Stomach smooth muscle (tissue), 2 donors: ENCODE measurements around the gene PDE9A.

Experiments
- H3K27ac ChIP-seq: one replicate; pipeline ENCODE4 v1.7.0; 2013; ENCODE audit warnings: mild to moderate bottlenecking, low read length, inconsistent platforms
- H3K27me3 ChIP-seq, 2 donors: one replicate each; pipeline ENCODE4 v1.7.0; 2013; ENCODE audit warnings: low read length in 2 of 2; ENCODE audit not compliant: insufficient read depth in 2 of 2, control insufficient read depth in 1 of 2
- H3K36me3 ChIP-seq, 2 donors: one replicate each; pipeline ENCODE4 v1.7.0; 2013; ENCODE audit warnings: low read length in 2 of 2; ENCODE audit not compliant: control insufficient read depth in 2 of 2, insufficient read depth in 2 of 2
- H3K4me1 ChIP-seq: one replicate; pipeline ENCODE4 v1.7.0; 2013; ENCODE audit warnings: low read length; ENCODE audit not compliant: control insufficient read depth, insufficient read depth
- H3K4me3 ChIP-seq, 2 donors: one replicate each; pipeline ENCODE4 v1.7.0; 2013; ENCODE audit warnings: low read length in 2 of 2
- H3K9ac ChIP-seq, 2 donors: one replicate each; pipeline ENCODE4 v1.7.0; 2013; ENCODE audit warnings: low read length in 2 of 2, mild to moderate bottlenecking in 1 of 2
- H3K9me3 ChIP-seq, 2 donors: one replicate each; pipeline ENCODE4 v1.7.0; 2013; ENCODE audit warnings: low read length in 2 of 2; ENCODE audit not compliant: control insufficient read depth in 2 of 2
- donor health status: healthy.
- donor health status: Pancreatic carcinoma.

PDE9A gene

DNA sequence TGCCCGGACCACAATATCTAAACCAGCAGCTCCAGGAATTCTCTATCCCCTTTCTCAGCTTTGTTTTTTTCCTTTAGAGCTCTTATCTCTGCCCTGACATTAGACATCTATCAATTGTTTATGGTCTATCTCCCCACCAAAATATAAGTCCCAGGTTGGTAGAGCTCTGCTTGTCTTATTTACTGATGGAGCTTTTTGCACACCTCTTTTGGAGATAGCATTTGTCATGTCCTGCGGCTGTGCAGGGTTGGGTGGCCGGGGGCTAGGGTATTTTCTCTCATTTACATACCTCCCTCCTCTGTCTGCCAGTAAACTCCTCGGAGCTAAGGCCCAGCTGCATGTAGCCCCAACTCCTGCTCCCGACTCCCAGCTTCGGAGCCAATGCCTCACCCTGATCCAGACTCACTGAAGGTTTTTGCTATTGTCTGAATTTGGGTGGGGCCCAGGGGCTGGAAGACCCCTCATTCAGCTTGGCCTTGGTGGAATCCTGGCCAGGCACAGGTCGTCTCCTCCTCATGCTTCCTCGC, 11.1 kb upstream of the PDE9A start:
- Histone ChIP-seq H3K9ac (no peak overlapping the region), H3K4me3 (no peak overlapping the region), H3K9me3 (no peaks in the 10 kb centered on the region), H3K27ac (no peak overlapping the region), H3K27me3 (no peaks in the 10 kb centered on the region), H3K4me1 (peaks cover 15% of the 10 kb centered on the region), H3K36me3 (no peaks in the 10 kb centered on the region)

DNA sequence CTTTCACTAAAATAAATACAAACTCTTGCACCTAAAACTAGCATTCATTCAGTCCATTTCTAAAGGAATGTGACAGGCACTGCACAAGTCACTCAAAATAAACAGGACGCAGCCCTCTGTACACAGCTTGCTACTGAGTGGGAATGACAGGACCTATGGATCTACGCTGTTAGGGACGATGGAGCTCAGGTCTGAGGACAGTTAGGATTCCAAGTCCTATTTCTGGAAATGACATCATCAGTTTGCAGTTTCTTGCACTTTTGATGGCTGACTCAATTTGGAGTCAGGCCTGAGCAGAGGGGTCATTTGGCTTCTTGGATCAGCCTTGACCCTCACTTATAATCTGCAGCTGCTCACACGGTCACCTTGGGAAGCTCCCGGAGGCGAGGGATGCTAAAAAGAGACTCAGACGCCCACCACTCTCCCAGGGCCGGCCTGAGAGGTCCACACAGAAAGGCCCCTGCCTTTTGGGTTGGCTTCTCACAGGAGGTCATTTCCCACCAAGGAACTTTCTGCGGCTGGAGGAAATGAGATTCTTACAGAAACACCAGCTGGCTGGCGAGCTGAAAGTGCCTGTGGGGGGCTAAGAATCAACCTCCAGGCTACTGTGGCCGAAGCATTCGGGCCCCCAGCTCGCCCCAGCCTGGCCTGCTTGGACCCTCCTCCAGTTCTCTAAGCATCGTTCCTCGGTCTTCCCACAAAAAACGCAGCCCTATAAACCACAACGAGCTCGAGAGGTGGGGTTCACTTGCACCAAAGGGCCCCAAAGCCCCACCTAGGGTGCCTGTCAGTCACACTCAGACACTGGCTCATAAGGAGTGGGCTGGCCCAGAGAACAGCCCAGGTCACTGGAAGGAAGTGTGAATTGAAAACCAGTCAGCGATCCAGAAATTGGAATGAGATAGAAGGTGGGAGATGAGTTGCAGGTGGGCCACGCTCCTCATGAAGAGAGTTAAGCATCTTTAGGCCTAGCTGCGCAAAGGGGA, 8.9 kb upstream of the PDE9A start:
- H3K9ac ChIP-seq: no peak overlapping the region
- H3K9me3 ChIP-seq: no peaks in the 10 kb centered on the region
- H3K27ac ChIP-seq: no peak overlapping the region
- no peaks in the 10 kb centered on the region for H3K36me3 ChIP-seq
- no peak overlapping the region for H3K4me3 ChIP-seq
- H3K27me3 ChIP-seq: no peaks in the 10 kb centered on the region
- peaks cover 15% of the 10 kb centered on the region for H3K4me1 ChIP-seq

DNA sequence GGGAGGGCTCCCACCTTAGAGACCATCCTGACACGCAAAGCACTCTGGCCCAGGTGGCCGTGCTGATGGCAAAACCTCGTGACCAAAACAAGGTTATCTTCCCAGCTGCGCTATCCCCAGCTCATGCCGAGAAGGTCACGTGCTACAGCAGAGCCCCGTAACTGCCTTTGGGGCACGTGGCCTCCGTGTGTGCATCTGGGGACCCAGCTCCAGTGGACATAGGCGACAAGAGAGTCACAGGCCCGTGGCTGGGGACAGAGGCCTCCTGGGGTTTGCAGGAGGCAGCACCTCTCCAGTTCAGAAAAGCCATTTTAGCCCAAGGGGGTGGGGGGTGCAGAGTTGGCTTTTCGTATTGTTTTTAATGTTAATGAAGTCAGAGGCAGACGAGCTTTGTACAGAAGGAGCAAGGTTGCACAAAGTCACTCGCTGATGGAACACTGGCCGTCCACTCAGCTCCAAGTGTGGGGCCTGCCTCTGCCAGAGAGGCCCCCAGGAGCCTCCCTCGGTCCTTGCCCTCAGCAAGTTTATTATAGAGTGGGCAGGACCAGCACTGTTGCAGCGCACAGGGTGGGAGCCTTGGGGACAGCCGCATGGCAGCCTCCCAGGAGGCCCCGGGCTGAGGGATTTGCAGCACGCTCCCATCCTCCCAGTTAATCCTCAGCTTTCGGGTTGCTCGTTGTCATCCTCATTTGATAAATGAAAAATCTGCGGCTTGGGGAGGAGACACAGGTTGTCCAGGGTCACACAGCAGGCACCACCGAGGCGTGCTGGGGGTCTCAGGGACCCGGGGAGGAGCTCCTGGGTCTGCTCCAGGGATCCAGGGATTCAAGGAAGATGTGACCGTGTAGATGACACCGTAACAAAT, 8.0 kb upstream of the PDE9A start:
- H3K27me3 ChIP-seq: no peaks in the 10 kb centered on the region
- no peaks in the 10 kb centered on the region for H3K36me3 ChIP-seq
- H3K27ac ChIP-seq: no peak overlapping the region

DNA sequence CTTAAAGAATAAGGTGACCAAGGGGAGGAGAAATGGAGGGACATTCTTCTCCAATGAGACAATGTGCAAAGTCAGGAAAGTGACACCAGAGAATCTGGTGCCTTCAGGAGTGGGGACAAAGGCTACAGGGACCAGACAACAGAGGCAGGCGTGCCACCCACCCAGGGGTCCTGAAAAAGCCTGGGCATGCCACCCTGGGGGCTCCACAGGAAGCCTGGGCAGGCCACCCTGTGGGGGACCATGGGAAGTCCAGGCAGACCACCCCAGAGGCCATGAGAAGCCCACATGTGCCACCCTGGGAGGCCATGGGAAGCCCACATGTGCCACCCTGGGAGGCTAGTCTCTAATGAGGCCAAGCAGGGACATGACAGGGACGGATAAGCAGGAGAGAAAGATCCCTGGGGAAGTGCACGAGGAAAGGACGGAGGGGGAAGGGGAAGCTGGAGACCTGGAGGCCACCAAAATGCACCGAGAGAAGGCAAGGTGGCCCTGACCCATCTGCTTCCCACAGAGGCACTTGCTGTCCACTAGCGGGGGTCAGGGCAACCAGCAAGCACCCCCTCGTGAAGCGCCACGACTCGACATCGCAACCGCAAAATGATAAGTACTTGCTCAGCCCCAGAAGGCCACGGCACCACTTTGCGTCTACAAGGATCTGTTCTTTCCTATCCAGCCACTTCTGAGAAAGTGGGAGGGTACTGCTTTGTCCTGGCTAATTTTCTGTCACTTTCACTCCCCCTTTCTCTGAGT, 7.2 kb upstream of the PDE9A start:
- Histone ChIP-seq H3K9me3 (no peaks in the 10 kb centered on the region), H3K27ac (no peak overlapping the region), H3K4me1 (peaks cover 14% of the 10 kb centered on the region), H3K9ac (no peak overlapping the region), H3K27me3 (no peaks in the 10 kb centered on the region), H3K36me3 (no peaks in the 10 kb centered on the region), H3K4me3 (no peak overlapping the region)

More for the DNA sequence above, 8.0 kb upstream of the PDE9A start:
- H3K4me1 ChIP-seq: peaks cover 15% of the 10 kb centered on the region
- H3K9me3 ChIP-seq: no peaks in the 10 kb centered on the region
- no peak overlapping the region for H3K4me3 ChIP-seq
- no peak overlapping the region for H3K9ac ChIP-seq

DNA sequence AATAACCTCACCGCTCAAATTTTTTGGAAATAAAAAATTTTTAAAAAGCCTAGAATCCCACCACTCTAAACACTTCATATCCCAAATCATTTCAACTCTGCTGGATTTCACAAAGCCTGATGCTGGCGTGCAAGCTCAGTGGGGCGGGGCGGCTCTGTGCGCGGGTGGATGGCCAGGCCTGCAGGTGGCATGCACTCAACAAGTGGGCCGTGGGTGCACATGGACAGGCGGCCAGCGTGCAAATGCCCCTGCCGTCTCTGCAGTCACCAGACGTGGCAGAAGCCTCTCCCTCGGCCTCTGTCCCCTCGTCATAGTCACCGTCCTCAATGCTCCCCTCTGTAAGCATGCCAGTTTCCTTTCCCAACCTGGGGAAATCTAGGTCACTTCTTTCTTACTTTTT, 6.6 kb upstream of the PDE9A start:
- Histone ChIP-seq H3K36me3 (no peaks in the 10 kb centered on the region), H3K4me1 (peaks cover 8% of the 10 kb centered on the region), H3K9ac (no peak overlapping the region), H3K4me3 (no peak overlapping the region), H3K27ac (no peak overlapping the region), H3K9me3 (no peaks in the 10 kb centered on the region), H3K27me3 (no peaks in the 10 kb centered on the region)

DNA sequence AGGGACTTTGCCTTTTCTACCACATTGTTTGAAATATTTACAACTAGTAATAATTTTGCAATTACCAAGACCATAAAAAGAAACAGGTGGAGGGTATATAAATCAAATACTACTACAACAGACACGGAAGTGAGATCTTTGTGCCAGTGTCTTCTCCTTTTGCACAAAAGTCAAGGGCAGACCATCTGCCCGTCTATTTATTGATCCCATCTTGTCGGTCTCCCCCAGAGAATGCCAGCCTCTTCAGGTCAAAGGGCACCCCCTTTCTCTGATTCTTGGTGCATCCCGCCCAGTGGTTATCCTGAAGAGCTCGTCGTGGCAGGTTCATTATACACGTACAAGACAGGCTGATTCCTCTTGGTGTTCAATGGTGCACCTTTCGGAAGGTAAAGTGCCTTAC, 4.8 kb upstream of the PDE9A start:
- Histone ChIP-seq H3K27me3 (no peaks in the 10 kb centered on the region), H3K9me3 (no peaks in the 10 kb centered on the region), H3K9ac (no peak overlapping the region)

DNA sequence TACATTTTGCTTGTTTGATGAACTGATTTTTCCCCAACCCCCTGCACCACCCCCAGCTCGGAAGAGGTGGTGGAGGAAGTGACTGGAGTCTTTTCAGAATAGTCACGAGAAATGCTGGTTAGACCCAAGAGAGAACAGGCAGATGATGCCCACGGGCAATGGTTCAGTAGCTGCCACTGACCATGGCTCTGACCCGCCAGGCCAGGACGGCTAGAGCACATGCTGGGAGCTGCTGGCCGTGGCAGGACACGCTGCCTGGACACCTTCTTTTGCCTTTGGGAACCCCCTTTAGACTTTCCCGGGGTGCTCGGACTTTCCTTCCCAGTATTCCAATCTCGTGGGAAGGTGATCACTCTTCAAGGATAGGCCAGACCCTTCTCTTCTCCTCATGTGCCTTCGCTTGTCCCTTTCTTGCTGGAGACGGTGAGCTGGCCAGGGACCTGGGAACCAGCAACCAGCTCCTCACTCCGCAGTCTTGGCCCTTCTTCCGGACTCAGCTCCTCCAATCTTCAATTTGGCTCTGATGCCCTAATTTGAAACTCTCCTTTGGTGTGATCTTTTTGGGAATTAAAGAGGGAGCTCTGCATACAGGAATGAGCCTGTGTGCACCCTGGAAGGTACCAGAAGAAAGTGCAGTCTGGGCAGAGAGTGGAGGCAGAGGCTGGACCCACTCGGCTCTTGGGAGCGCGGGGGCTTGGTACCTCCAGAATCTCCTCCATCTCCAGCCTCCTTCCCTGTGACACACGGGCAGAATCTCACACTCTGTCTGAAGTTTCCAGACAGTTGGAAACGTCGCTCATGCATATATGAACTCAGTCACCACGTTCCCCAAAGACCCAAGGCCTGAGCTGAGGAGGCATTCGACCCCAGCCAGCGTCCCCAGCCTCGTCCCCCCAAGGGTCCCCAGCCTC, 4.0 kb upstream of the PDE9A start:
- Histone ChIP-seq H3K4me3 (no peak overlapping the region), H3K27me3 (no peaks in the 10 kb centered on the region), H3K9me3 (no peaks in the 10 kb centered on the region), H3K9ac (no peak overlapping the region), H3K36me3 (no peaks in the 10 kb centered on the region), H3K4me1 (peaks cover 16% of the 10 kb centered on the region), H3K27ac (no peak overlapping the region)

More for the DNA sequence above, 4.8 kb upstream of the PDE9A start:
- H3K4me3 ChIP-seq: no peak overlapping the region
- H3K27ac ChIP-seq: no peak overlapping the region
- H3K36me3 ChIP-seq: no peaks in the 10 kb centered on the region
- peaks cover 21% of the 10 kb centered on the region for H3K4me1 ChIP-seq

GRCh38 chr21:42650033-42650370, 3.4 kb upstream of the PDE9A start:
- Histone ChIP-seq H3K4me1 (peaks cover 20% of the 10 kb centered on the region), H3K4me3 (no peak overlapping the region), H3K9ac (no peak overlapping the region), H3K27ac (no peak overlapping the region), H3K9me3 (no peaks in the 10 kb centered on the region), H3K36me3 (no peaks in the 10 kb centered on the region), H3K27me3 (peaks cover 0 to under 1% of the 10 kb centered on the region in 2 donors)

GRCh38 chr21:42650441-42651421, 2.7 kb upstream of the PDE9A start:
- H3K27me3 ChIP-seq: peaks cover 0 to 2% of the 10 kb centered on the region in 2 donors
- H3K9ac ChIP-seq: no peak overlapping the region
- no peak overlapping the region for H3K27ac ChIP-seq
- no peaks in the 10 kb centered on the region for H3K36me3 ChIP-seq
- peaks cover 27% of the 10 kb centered on the region for H3K4me1 ChIP-seq
- no peak overlapping the region for H3K4me3 ChIP-seq
- no peaks in the 10 kb centered on the region for H3K9me3 ChIP-seq
